K562 (cell line): ENCODE results near the gene CDYL2. TPM values are rescaled to one million over a fixed set of nuclear protein-coding genes. Genes with fewer than 3 reads are reported as not detected.

Experiments
- ATAC-seq: fragments of 200-7000 bp; cut with Tn5 transposase; 3 replicates; pipeline ENCODE4 v1.9.1; 2020; ENCODE audit warnings: moderate library complexity
- BruUV-seq: library from RNA; stranded (reverse); fragments of 400-500 nt; replicated peaks from 2 replicates; lab custom pipeline; 2021; lab: Mats Ljungman, UMichigan
- CTCF ChIA-PET: fragments of 300-600 bp; formaldehyde crosslinking; extraction: SDS; loops from one replicate; lab custom pipeline; 2021; ENCODE audit warnings: low intra/inter-chr PET ratio; lab: Yijun Ruan, JAX
- POLR2A ChIA-PET: fragments of 300-600, 350-650 bp; sonication (Branson Sonifier 250); formaldehyde crosslinking; extraction: SDS; loops from one replicate; lab custom pipeline; 2021; ENCODE audit warnings: antibody characterized with exemption, inconsistent platforms; lab: Yijun Ruan, JAX
- DNase-seq, 4 experiments: peaks; one replicate each; pipeline versions ENCODE4 v3.0.0 to v3.0.0-alpha.2; 2011 to 2018; ENCODE audit warnings: low spot score in 3 of 4, mixed read lengths in 3 of 4; ENCODE audit errors: extremely low read depth in 1 of 4
- FAIRE-seq: peaks from 2 replicates; lab custom pipeline; 2011; peaks lifted over from hg19 to GRCh38; lab: Jason Lieb, UNC
- H2AFZ ChIP-seq: 2 replicates; pipeline ENCODE4 v1.6.0; 2011; ENCODE audit warnings: low read depth, low read length, control low read depth, inconsistent platforms
- H3K27ac ChIP-seq: fragments of 200-600 bp; 3 replicates; pipeline ENCODE4 v1.8.0; 2011; ENCODE audit warnings: low read depth, mild to moderate bottlenecking, control low read depth, inconsistent platforms, low read length, moderate library complexity, mixed read lengths; ENCODE audit errors: extremely low read depth
- H3K27me3 ChIP-seq, 2 experiments: fragments of 300-600 bp in 1 of 2; 2 replicates in 1 of 2; 3 replicates in 1 of 2; pipeline versions ENCODE4 v1.6.0 to v1.8.0; 2011; ENCODE audit warnings: inconsistent platforms in 2 of 2, low read length in 2 of 2, mild to moderate bottlenecking in 1 of 2, mixed read lengths in 1 of 2, moderate library complexity in 1 of 2; ENCODE audit not compliant: control insufficient read depth in 2 of 2, insufficient read depth in 2 of 2
- H3K36me3 ChIP-seq: fragments of 300-600 bp; 3 replicates; pipeline ENCODE4 v1.8.0; 2011; ENCODE audit warnings: mild to moderate bottlenecking, low read length, inconsistent platforms; ENCODE audit not compliant: control insufficient read depth, insufficient read depth
- H3K4me1 ChIP-seq, 2 experiments: fragments of 200-600 bp in 1 of 2; replicated peaks in 1 of 2; 2 replicates in 1 of 2; 3 replicates in 1 of 2; pipeline versions ENCODE4 v1.5.1 to v1.8.0; 2011; ENCODE audit warnings: inconsistent platforms in 2 of 2, low read length in 2 of 2, mild to moderate bottlenecking in 1 of 2, mixed read lengths in 1 of 2, moderate library complexity in 1 of 2; ENCODE audit not compliant: control insufficient read depth in 2 of 2, insufficient read depth in 2 of 2
- H3K4me2 ChIP-seq: 2 replicates; pipeline ENCODE4 v1.6.1; 2011; ENCODE audit warnings: low read length, control low read depth, inconsistent platforms, mixed read lengths; ENCODE audit not compliant: insufficient read depth
- H3K4me3 ChIP-seq: fragments of 200-600 bp; sonication (generic), shearing (Covaris generic); 2 replicates; pipeline ENCODE4 v1.5.1; 2016; ENCODE audit warnings: control low read depth, inconsistent platforms
- H3K79me2 ChIP-seq: fragments of 200-600 bp; 3 replicates; pipeline ENCODE4 v1.8.0; 2011; ENCODE audit warnings: low read length, inconsistent platforms; ENCODE audit not compliant: control insufficient read depth, insufficient read depth
- H3K9ac ChIP-seq, 2 experiments: 2 replicates each; pipeline versions ENCODE4 v1.6.0 to v1.6.1; 2011; ENCODE audit warnings: low read depth in 2 of 2, low read length in 2 of 2, control low read depth in 1 of 2, inconsistent platforms in 1 of 2, mild to moderate bottlenecking in 1 of 2, mixed read lengths in 1 of 2; ENCODE audit not compliant: insufficient read depth in 1 of 2
- H3K9me1 ChIP-seq: one replicate; pipeline ENCODE4 v1.6.0; 2011; ENCODE audit warnings: inconsistent platforms, mild to moderate bottlenecking, low read length, moderate library complexity; ENCODE audit not compliant: control insufficient read depth, insufficient read depth
- H3K9me3 ChIP-seq: replicated peaks from 2 replicates; pipeline ENCODE4 v1.5.1; 2011; ENCODE audit warnings: low read depth, low read length, inconsistent platforms; ENCODE audit not compliant: control insufficient read depth, insufficient read depth
- H4K20me1 ChIP-seq: replicated peaks from 2 replicates; pipeline ENCODE4 v1.6.1; 2011; ENCODE audit warnings: low read length, inconsistent platforms, mixed read lengths; ENCODE audit not compliant: control insufficient read depth, insufficient read depth
- ASH1L ChIP-seq: fragments of 450-650 bp; IDR thresholded peaks from 2 replicates; pipeline ENCODE4 v1.6.1; 2018; ENCODE audit warnings: borderline replicate concordance, mild to moderate bottlenecking, low read depth; ENCODE audit not compliant: partially characterized antibody
- CCNT2 ChIP-seq: IDR thresholded peaks from 2 replicates; pipeline ENCODE4 v1.6.1; 2011; ENCODE audit warnings: borderline replicate concordance, low read depth, mild to moderate bottlenecking, moderate library complexity, mixed read lengths, low read length; ENCODE audit not compliant: insufficient read length; ENCODE audit errors: extremely low read depth
- CREM ChIP-seq: IDR thresholded peaks from 2 replicates; pipeline ENCODE4 v1.6.1; 2014; ENCODE audit warnings: antibody characterized with exemption, low read depth
- ETV1 ChIP-seq: fragments of 450-650 bp; conservative IDR thresholded peaks from 2 replicates; pipeline ENCODE4 v1.6.1; 2016; ENCODE audit warnings: missing genetic modification characterization, control low read depth, low read depth, missing compliant biosample characterization
- EWSR1 ChIP-seq: fragments of 450-650 bp; IDR thresholded peaks from 2 replicates; pipeline ENCODE4 v1.6.1; 2018; ENCODE audit warnings: borderline replicate concordance, mild to moderate bottlenecking, low read depth, moderate library complexity; ENCODE audit not compliant: partially characterized antibody
- HLTF ChIP-seq: fragments of 450-650 bp; IDR thresholded peaks from 2 replicates; pipeline ENCODE4 v1.6.1; 2016
- KHSRP ChIP-seq: fragments of 450-650 bp; IDR thresholded peaks from 2 replicates; pipeline ENCODE4 v1.6.1; 2017
- SAP30 ChIP-seq: fragments of 200-600 bp; sonication (generic); IDR thresholded peaks from 2 replicates; pipeline ENCODE4 v1.6.1; 2012; ENCODE audit warnings: borderline replicate concordance, low read depth, mild to moderate bottlenecking, moderate library complexity, low read length, control low read depth, inconsistent platforms; ENCODE audit not compliant: insufficient read depth, poor library complexity, severe bottlenecking
- ZNF174 ChIP-seq: fragments of 250-450 bp; sonication (Bioruptor Pico); IDR thresholded peaks from 2 replicates; pipeline ENCODE4 v1.4.0; 2020; ENCODE audit warnings: mild to moderate bottlenecking
- ZNF696 ChIP-seq: fragments of 250-450 bp; sonication (Bioruptor Pico); conservative IDR thresholded peaks from 2 replicates; pipeline ENCODE4 v1.4.0; 2020; ENCODE audit warnings: mild to moderate bottlenecking, moderate library complexity
- ZNF764 ChIP-seq: fragments of 250-450 bp; sonication (Bioruptor Pico); IDR thresholded peaks from 2 replicates; pipeline ENCODE4 v1.4.0; 2020; ENCODE audit warnings: low read depth, mild to moderate bottlenecking, moderate library complexity
- WGBS: fragments of 100-300 bp; shearing (Covaris generic); methylation state at CpG from one replicate; pipeline ENCODE4 v1.1.6; 2016; ENCODE audit warnings: low coverage, mixed read lengths; ENCODE audit not compliant: insufficient coverage; ENCODE audit errors: missing lambda C conversion rate; 5-methylcytosine and 5-hydroxymethylcytosine counted together
- in situ Hi-C: fragments of 300-500 bp; cut with MboI; formaldehyde crosslinking; loops from 4 replicates; pipeline ENCODE4 v1.15.0; 2018; ENCODE audit warnings: inconsistent platforms, mixed read lengths
- intact Hi-C: fragments of 100-400 bp; cut with micrococcal nuclease; formaldehyde crosslinking; loops from 2 replicates; pipeline ENCODE4 v1.14.2; 2022
- polyA plus RNA-seq, 8 experiments: library from polyadenylated mRNA; depleted of rRNA in 4 of 8; stranded (reverse) in 5 of 8; unstranded in 3 of 8; fragments of >200 nt; fragmentation: Nextera tagmentation in 2 of 8; fragmentation: Illumina TruSeq in 1 of 8; extraction: Ambion mirVana in 2 of 8; extraction: Trizol in 1 of 8; gene quantifications; 2 replicates each; pipeline versions ENCODE4 v1.2.1 to v1.2.3, GENCODE V29; 2011 to 2014; ENCODE audit warnings: inconsistent platforms in 1 of 8, missing spikeins in 1 of 8
- total RNA-seq, 7 experiments: library from RNA; depleted of rRNA in 6 of 7; stranded (reverse); fragments of >200 nt in 6 of 7; fragmentation: Illumina TruSeq in 2 of 7; extraction: Trizol in 2 of 7; gene quantifications; 2 replicates each; pipeline versions ENCODE4 v1.2.1 to v1.2.3, GENCODE V29; 2011 to 2021; ENCODE audit warnings: low replicate concordance in 1 of 7
- TF ChIP-seq, protein P1 (sequence below): sonication (generic); IDR thresholded peaks from 2 replicates; pipeline ENCODE4 v1.6.1; 2016
- TF ChIP-seq, protein P2 (sequence below): sonication (generic); formaldehyde crosslinking; IDR thresholded peaks from 2 replicates; pipeline ENCODE4 v1.8.1; 2023; ENCODE audit warnings: mild to moderate bottlenecking, missing genetic modification reagents
- TF ChIP-seq, protein P3 (sequence below): sonication (generic); formaldehyde crosslinking; IDR thresholded peaks from 2 replicates; pipeline ENCODE4 v1.8.0; 2022; ENCODE audit warnings: mild to moderate bottlenecking, missing genetic modification reagents
- TF ChIP-seq, protein P4 (sequence below): sonication (generic); formaldehyde crosslinking; IDR thresholded peaks from 2 replicates; pipeline ENCODE4 v1.8.0; 2022; ENCODE audit warnings: mild to moderate bottlenecking, missing genetic modification reagents, borderline replicate concordance

CDYL2 gene
- total and polyA plus RNA-seq, 9 of the 15 experiments (the other 6 are each of a cell fraction or from before 2014, with no cell fraction given), result under 0.01 to 0.04 (median 0.01) TPM; not detected in 6

- no peaks in the 10 kb centered on the region for H3K36me3 ChIP-seq
- ATAC-seq (no peak), FAIRE-seq (no peak), DNase-seq (no peak)
- H3K9me1 ChIP-seq, result no peaks in the 10 kb centered on the region
- CTCF ChIA-PET, result no interaction called here
- BruUV-seq, result no TSS peak
- peaks cover 2 to 49% of the 10 kb centered on the region in 2 experiments; a peak in 3 of 5 replicates for H3K27me3 ChIP-seq
- no peak overlapping the region for H3K4me3 ChIP-seq
- H3K9ac ChIP-seq, result no peak overlapping the region
- H3K4me2 ChIP-seq, result no peak overlapping the region
- intact Hi-C loops (no loop called here), in situ Hi-C loops (no loop called here)
- H3K4me1 ChIP-seq, result no peaks in the 10 kb centered on the region
- WGBS, result 0% methylated on average over 14 of the region's 14 CpGs
- H3K9me3 ChIP-seq, result no peaks in the 10 kb centered on the region
- no peaks in the 10 kb centered on the region for H3K79me2 ChIP-seq
- no peak overlapping the region for H2AFZ ChIP-seq
- no peaks in the 10 kb centered on the region for H4K20me1 ChIP-seq
- POLR2A ChIA-PET, result interaction anchor here (0.6 kb wide), 1 partner anchor 22 kb away, joined by 3 read pairs; no protein-coding TSS in a partner anchor
- no peak overlapping the region for H3K27ac ChIP-seq
- TF ChIP-seq HLTF, result no peak
- TF ChIP-seq ZNF696 (CRISPR knock-in tag), result no peak
- no peak for TF ChIP-seq ASH1L
- TF ChIP-seq ZNF174 (CRISPR knock-in tag), result no peak
- TF ChIP-seq EWSR1, result no peak
- TF ChIP-seq SAP30, result no peak
- TF ChIP-seq KHSRP, result no peak
- TF ChIP-seq, protein P1, sequence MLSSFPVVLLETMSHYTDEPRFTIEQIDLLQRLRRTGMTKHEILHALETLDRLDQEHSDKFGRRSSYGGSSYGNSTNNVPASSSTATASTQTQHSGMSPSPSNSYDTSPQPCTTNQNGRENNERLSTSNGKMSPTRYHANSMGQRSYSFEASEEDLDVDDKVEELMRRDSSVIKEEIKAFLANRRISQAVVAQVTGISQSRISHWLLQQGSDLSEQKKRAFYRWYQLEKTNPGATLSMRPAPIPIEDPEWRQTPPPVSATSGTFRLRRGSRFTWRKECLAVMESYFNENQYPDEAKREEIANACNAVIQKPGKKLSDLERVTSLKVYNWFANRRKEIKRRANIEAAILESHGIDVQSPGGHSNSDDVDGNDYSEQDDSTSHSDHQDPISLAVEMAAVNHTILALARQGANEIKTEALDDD, result no peak
- TF ChIP-seq, protein P2, sequence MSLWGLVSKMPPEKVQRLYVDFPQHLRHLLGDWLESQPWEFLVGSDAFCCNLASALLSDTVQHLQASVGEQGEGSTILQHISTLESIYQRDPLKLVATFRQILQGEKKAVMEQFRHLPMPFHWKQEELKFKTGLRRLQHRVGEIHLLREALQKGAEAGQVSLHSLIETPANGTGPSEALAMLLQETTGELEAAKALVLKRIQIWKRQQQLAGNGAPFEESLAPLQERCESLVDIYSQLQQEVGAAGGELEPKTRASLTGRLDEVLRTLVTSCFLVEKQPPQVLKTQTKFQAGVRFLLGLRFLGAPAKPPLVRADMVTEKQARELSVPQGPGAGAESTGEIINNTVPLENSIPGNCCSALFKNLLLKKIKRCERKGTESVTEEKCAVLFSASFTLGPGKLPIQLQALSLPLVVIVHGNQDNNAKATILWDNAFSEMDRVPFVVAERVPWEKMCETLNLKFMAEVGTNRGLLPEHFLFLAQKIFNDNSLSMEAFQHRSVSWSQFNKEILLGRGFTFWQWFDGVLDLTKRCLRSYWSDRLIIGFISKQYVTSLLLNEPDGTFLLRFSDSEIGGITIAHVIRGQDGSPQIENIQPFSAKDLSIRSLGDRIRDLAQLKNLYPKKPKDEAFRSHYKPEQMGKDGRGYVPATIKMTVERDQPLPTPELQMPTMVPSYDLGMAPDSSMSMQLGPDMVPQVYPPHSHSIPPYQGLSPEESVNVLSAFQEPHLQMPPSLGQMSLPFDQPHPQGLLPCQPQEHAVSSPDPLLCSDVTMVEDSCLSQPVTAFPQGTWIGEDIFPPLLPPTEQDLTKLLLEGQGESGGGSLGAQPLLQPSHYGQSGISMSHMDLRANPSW (CRISPR knock-in tag), result no peak
- no peak for TF ChIP-seq ZNF764 (CRISPR knock-in tag)
- no peak for TF ChIP-seq CCNT2
- TF ChIP-seq, protein P3, sequence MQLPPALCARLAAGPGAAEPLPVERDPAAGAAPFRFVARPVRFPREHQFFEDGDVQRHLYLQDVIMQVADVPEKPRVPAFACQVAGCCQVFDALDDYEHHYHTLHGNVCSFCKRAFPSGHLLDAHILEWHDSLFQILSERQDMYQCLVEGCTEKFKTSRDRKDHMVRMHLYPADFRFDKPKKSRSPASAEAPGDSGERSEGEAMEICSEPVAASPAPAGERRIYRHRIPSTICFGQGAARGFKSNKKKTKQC (CRISPR knock-in tag), result no peak
- TF ChIP-seq, protein P4, sequence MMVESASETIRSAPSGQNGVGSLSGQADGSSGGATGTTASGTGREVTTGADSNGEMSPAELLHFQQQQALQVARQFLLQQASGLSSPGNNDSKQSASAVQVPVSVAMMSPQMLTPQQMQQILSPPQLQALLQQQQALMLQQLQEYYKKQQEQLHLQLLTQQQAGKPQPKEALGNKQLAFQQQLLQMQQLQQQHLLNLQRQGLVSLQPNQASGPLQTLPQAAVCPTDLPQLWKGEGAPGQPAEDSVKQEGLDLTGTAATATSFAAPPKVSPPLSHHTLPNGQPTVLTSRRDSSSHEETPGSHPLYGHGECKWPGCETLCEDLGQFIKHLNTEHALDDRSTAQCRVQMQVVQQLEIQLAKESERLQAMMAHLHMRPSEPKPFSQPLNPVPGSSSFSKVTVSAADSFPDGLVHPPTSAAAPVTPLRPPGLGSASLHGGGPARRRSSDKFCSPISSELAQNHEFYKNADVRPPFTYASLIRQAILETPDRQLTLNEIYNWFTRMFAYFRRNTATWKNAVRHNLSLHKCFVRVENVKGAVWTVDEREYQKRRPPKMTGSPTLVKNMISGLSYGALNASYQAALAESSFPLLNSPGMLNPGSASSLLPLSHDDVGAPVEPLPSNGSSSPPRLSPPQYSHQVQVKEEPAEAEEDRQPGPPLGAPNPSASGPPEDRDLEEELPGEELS (CRISPR knock-in tag), result no peak
- TF ChIP-seq ETV1 (tag), result no peak
- TF ChIP-seq CREM, result no peak
These were observed 185.3 kb downstream of the CDYL2 start for GRCh38 chr16:80618862-80619648.
